ENCODE data around the gene ASB1.

The ASB1 gene

GRCh38 chr2:238473523-238473922 lies 46.8 kb downstream of the ASB1 start:
- ATAC-seq, result no peak

- ATAC-seq, result no peak
Measured at GRCh38 chr2:238475034-238475433, 48.3 kb downstream of the ASB1 start.

GRCh38 chr2:238475566-238475965 lies 48.8 kb downstream of the ASB1 start:
- no peak for ATAC-seq

GRCh38 chr2:238476258-238476657 lies 49.5 kb downstream of the ASB1 start:
- no peak for ATAC-seq

- no peak for ATAC-seq
Measured at GRCh38 chr2:238478216-238478615, 51.5 kb downstream of the ASB1 start.

- no peak for ATAC-seq
Measured at GRCh38 chr2:238479847-238480246, 53.1 kb downstream of the ASB1 start.

- ATAC-seq, result no peak
Measured at GRCh38 chr2:238483021-238483420, 56.3 kb downstream of the ASB1 start.

- ATAC-seq, result no peak
Measured at GRCh38 chr2:238483656-238484055, 56.9 kb downstream of the ASB1 start.

GRCh38 chr2:238484522-238485452 lies 58.1 kb downstream of the ASB1 start:
- no peak for ATAC-seq

- ATAC-seq, result no peak
Measured at GRCh38 chr2:238486123-238486848, 59.6 kb downstream of the ASB1 start.

- ATAC-seq, result no peak
Measured at GRCh38 chr2:238487134-238487533, 60.4 kb downstream of the ASB1 start.

- ATAC-seq, result no peak
Measured at GRCh38 chr2:238487652-238488346, 61.1 kb downstream of the ASB1 start.

- no peak for ATAC-seq
Measured at GRCh38 chr2:238488347-238488826, 61.7 kb downstream of the ASB1 start.

GRCh38 chr2:238489431-238489830 lies 62.7 kb downstream of the ASB1 start:
- ATAC-seq, result no peak

GRCh38 chr2:238489896-238490295 lies 63.2 kb downstream of the ASB1 start:
- ATAC-seq, result no peak

- ATAC-seq, result no peak
Measured at GRCh38 chr2:238492840-238493239, 66.1 kb downstream of the ASB1 start.

- ATAC-seq, result no peak
Measured at GRCh38 chr2:238493411-238493810, 66.7 kb downstream of the ASB1 start.

- peak in 1 of 2 donors; percentile 24 for ATAC-seq
Measured at GRCh38 chr2:238493880-238494572, 67.3 kb downstream of the ASB1 start.

- no peak for ATAC-seq
Measured at GRCh38 chr2:238494573-238494961, 67.8 kb downstream of the ASB1 start.

GRCh38 chr2:238495422-238495821 lies 68.7 kb downstream of the ASB1 start:
- ATAC-seq, result no peak

- no peak for ATAC-seq
Measured at GRCh38 chr2:238496756-238497609, 70.3 kb downstream of the ASB1 start.

GRCh38 chr2:238497610-238498005 lies 70.9 kb downstream of the ASB1 start:
- no peak for ATAC-seq
